ENCODE results near the gene GNA15.

GNA15 gene

GRCh38 chr19:3115916-3116602 lies 19.8 kb upstream of the GNA15 start:
- H3F3A ChIP-seq (ENCODE audit: control insufficient read depth, insufficient read depth), result no peaks in the 10 kb centered on the region
- no peaks in the 10 kb centered on the region for H3K9me2 ChIP-seq (replicated peaks; ENCODE audit: control insufficient read depth, low read length)
- no peaks in the 10 kb centered on the region for H3K36me3 ChIP-seq (ENCODE audit: control insufficient read depth, low read length)
- no peaks in the 10 kb centered on the region for H3K9me3 ChIP-seq (ENCODE audit: control insufficient read depth, insufficient read depth, low read length)
- no peak overlapping the region for H3K4me3 ChIP-seq (ENCODE audit: low read length)
- no peaks in the 10 kb centered on the region for H3K27me3 ChIP-seq (ENCODE audit: control insufficient read depth, low read length)
- no peak overlapping the region for H3K27ac ChIP-seq (ENCODE audit: low read depth, low read length)
- no peaks in the 10 kb centered on the region for H3K79me2 ChIP-seq (ENCODE audit: control insufficient read depth, low read length)
- no peak for TF ChIP-seq EZH2phosphoT487 (IDR thresholded peaks at IDR 0.05; ENCODE audit: borderline replicate concordance, low read length)
- no peak for TF ChIP-seq CTCF (IDR thresholded peaks at IDR 0.05; ENCODE audit: low read depth, low read length, poor library complexity, severe bottlenecking)
- no peaks in the 10 kb centered on the region for H4K20me1 ChIP-seq (ENCODE audit: control insufficient read depth, insufficient read depth, low read depth, low read length)
- H3K4me1 ChIP-seq (ENCODE audit: control insufficient read depth, low read length), result no peaks in the 10 kb centered on the region
- no peak overlapping the region for H3K4me2 ChIP-seq (ENCODE audit: low read length)

- Histone ChIP-seq H3K79me2 (ENCODE audit: control insufficient read depth, low read length) (no peaks in the 10 kb centered on the region), H3K27ac (ENCODE audit: low read depth, low read length) (no peak overlapping the region), H3K4me1 (ENCODE audit: control insufficient read depth, low read length) (no peaks in the 10 kb centered on the region), H3K9me2 (replicated peaks; ENCODE audit: control insufficient read depth, low read length) (no peaks in the 10 kb centered on the region), H3F3A (ENCODE audit: control insufficient read depth, insufficient read depth) (no peaks in the 10 kb centered on the region), H3K4me2 (ENCODE audit: low read length) (no peak overlapping the region), H3K9me3 (ENCODE audit: control insufficient read depth, insufficient read depth, low read length) (no peaks in the 10 kb centered on the region), H3K36me3 (ENCODE audit: control insufficient read depth, low read length) (no peaks in the 10 kb centered on the region), H3K27me3 (ENCODE audit: control insufficient read depth, low read length) (no peaks in the 10 kb centered on the region), H4K20me1 (ENCODE audit: control insufficient read depth, insufficient read depth, low read depth, low read length) (no peaks in the 10 kb centered on the region), H3K4me3 (ENCODE audit: low read length) (no peak overlapping the region)
- TF ChIP-seq EZH2phosphoT487 (IDR thresholded peaks at IDR 0.05; ENCODE audit: borderline replicate concordance, low read length) (no peak), CTCF (IDR thresholded peaks at IDR 0.05; ENCODE audit: low read depth, low read length, poor library complexity, severe bottlenecking) (no peak)
These were observed 19.2 kb upstream of the GNA15 start for GRCh38 chr19:3116621-3117020.

GRCh38 chr19:3117716-3118115 lies 18.1 kb upstream of the GNA15 start:
- Histone ChIP-seq H3K4me2 (ENCODE audit: low read length) (no peak overlapping the region), H3K36me3 (ENCODE audit: control insufficient read depth, low read length) (no peaks in the 10 kb centered on the region), H3K27me3 (ENCODE audit: control insufficient read depth, low read length) (no peaks in the 10 kb centered on the region), H3K9me2 (replicated peaks; ENCODE audit: control insufficient read depth, low read length) (no peaks in the 10 kb centered on the region), H4K20me1 (ENCODE audit: control insufficient read depth, insufficient read depth, low read depth, low read length) (no peaks in the 10 kb centered on the region), H3K4me3 (ENCODE audit: low read length) (no peak overlapping the region), H3F3A (ENCODE audit: control insufficient read depth, insufficient read depth) (no peaks in the 10 kb centered on the region), H3K4me1 (ENCODE audit: control insufficient read depth, low read length) (no peaks in the 10 kb centered on the region), H3K79me2 (ENCODE audit: control insufficient read depth, low read length) (no peaks in the 10 kb centered on the region), H3K9me3 (ENCODE audit: control insufficient read depth, insufficient read depth, low read length) (no peaks in the 10 kb centered on the region), H3K27ac (ENCODE audit: low read depth, low read length) (no peak overlapping the region)
- TF ChIP-seq EZH2phosphoT487 (IDR thresholded peaks at IDR 0.05; ENCODE audit: borderline replicate concordance, low read length), result no peak
- no peak for TF ChIP-seq CTCF (IDR thresholded peaks at IDR 0.05; ENCODE audit: low read depth, low read length, poor library complexity, severe bottlenecking)
